GM21360 (cell line): ENCODE data around the gene RALGAPA2.

Source experiments
- ATAC-seq: cut with Tn5 transposase; IDR thresholded peaks from one replicate; pipeline ENCODE4 v1.9.1; 2021; ENCODE audit warnings: mild to moderate bottlenecking, moderate library complexity; ENCODE audit not compliant: unreplicated experiment

Gene RALGAPA2

GRCh38 chr20:20593447-20594170, 118.8 kb downstream of the RALGAPA2 start:
- ATAC-seq = no peak

- ATAC-seq = no peak
Observed at GRCh38 chr20:20585146-20585545, 127.3 kb downstream of the RALGAPA2 start.

GRCh38 chr20:20582734-20583133, 129.7 kb downstream of the RALGAPA2 start:
- no peak for ATAC-seq

- no peak for ATAC-seq
Observed at GRCh38 chr20:20580139-20580538, 132.3 kb downstream of the RALGAPA2 start.

GRCh38 chr20:20578838-20579237, 133.6 kb downstream of the RALGAPA2 start:
- ATAC-seq = no peak

- no peak for ATAC-seq
Observed at GRCh38 chr20:20573797-20574196, 138.6 kb downstream of the RALGAPA2 start.

- no peak for ATAC-seq
Observed at GRCh38 chr20:20571068-20571780, 141.2 kb downstream of the RALGAPA2 start.

- no peak for ATAC-seq
Observed at GRCh38 chr20:20568604-20569205, 143.7 kb downstream of the RALGAPA2 start.

GRCh38 chr20:20567712-20568111, 144.7 kb downstream of the RALGAPA2 start:
- ATAC-seq = no peak

- no peak for ATAC-seq
Observed at GRCh38 chr20:20566516-20566915, 145.9 kb downstream of the RALGAPA2 start.

- ATAC-seq = no peak
Observed at GRCh38 chr20:20564279-20564678, 148.2 kb downstream of the RALGAPA2 start.

- no peak for ATAC-seq
Observed at GRCh38 chr20:20562507-20562906, 149.9 kb downstream of the RALGAPA2 start.

- peak; percentile 48 for ATAC-seq
Observed at GRCh38 chr20:20561841-20562240, 150.6 kb downstream of the RALGAPA2 start.

- ATAC-seq = no peak
Observed at GRCh38 chr20:20561172-20561571, 151.3 kb downstream of the RALGAPA2 start.

- ATAC-seq = no peak
Observed at GRCh38 chr20:20557406-20557805, 155.0 kb downstream of the RALGAPA2 start.

GRCh38 chr20:20555838-20556237, 156.6 kb downstream of the RALGAPA2 start:
- ATAC-seq = no peak

- ATAC-seq = no peak
Observed at GRCh38 chr20:20554951-20555350, 157.5 kb downstream of the RALGAPA2 start.

GRCh38 chr20:20553541-20553940, 158.9 kb downstream of the RALGAPA2 start:
- no peak for ATAC-seq

- ATAC-seq = no peak
Observed at GRCh38 chr20:20552076-20552475, 160.4 kb downstream of the RALGAPA2 start.

- ATAC-seq = no peak
Observed at GRCh38 chr20:20551409-20551808, 161.0 kb downstream of the RALGAPA2 start.

GRCh38 chr20:20549704-20550103, 162.7 kb downstream of the RALGAPA2 start:
- no peak for ATAC-seq

- no peak for ATAC-seq
Observed at GRCh38 chr20:20549267-20549612, 163.2 kb downstream of the RALGAPA2 start.
